ENCODE results near the gene LMNB1.

DNA sequence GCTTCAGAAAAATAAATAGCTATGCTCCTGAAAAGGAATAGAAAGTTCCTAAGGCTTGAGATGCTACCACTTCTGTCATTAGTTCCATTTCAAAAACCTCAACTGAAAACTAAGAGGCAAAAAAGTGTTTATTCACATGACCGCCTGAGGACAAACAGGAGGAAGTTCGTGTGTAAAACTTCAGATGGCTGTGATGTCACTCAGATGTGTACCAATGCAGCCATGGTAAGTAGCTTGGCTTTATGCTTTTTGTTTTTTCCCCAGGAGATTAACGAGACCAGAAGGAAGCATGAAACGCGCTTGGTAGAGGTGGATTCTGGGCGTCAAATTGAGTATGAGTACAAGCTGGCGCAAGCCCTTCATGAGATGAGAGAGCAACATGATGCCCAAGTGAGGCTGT lies 33.0 kb downstream of the LMNB1 start:
- no peak for TF ChIP-seq ZNF510 (tag by site-specific recombination; IDR thresholded peaks at IDR 0.05; ENCODE audit: insufficient replicate concordance)
- TF ChIP-seq, protein P1, sequence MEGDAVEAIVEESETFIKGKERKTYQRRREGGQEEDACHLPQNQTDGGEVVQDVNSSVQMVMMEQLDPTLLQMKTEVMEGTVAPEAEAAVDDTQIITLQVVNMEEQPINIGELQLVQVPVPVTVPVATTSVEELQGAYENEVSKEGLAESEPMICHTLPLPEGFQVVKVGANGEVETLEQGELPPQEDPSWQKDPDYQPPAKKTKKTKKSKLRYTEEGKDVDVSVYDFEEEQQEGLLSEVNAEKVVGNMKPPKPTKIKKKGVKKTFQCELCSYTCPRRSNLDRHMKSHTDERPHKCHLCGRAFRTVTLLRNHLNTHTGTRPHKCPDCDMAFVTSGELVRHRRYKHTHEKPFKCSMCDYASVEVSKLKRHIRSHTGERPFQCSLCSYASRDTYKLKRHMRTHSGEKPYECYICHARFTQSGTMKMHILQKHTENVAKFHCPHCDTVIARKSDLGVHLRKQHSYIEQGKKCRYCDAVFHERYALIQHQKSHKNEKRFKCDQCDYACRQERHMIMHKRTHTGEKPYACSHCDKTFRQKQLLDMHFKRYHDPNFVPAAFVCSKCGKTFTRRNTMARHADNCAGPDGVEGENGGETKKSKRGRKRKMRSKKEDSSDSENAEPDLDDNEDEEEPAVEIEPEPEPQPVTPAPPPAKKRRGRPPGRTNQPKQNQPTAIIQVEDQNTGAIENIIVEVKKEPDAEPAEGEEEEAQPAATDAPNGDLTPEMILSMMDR (tag by site-specific recombination; IDR thresholded peaks at IDR 0.05), result no peak
- TF ChIP-seq, protein P2, sequence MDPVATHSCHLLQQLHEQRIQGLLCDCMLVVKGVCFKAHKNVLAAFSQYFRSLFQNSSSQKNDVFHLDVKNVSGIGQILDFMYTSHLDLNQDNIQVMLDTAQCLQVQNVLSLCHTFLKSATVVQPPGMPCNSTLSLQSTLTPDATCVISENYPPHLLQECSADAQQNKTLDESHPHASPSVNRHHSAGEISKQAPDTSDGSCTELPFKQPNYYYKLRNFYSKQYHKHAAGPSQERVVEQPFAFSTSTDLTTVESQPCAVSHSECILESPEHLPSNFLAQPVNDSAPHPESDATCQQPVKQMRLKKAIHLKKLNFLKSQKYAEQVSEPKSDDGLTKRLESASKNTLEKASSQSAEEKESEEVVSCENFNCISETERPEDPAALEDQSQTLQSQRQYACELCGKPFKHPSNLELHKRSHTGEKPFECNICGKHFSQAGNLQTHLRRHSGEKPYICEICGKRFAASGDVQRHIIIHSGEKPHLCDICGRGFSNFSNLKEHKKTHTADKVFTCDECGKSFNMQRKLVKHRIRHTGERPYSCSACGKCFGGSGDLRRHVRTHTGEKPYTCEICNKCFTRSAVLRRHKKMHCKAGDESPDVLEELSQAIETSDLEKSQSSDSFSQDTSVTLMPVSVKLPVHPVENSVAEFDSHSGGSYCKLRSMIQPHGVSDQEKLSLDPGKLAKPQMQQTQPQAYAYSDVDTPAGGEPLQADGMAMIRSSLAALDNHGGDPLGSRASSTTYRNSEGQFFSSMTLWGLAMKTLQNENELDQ (tag by site-specific recombination; IDR thresholded peaks at IDR 0.05; ENCODE audit: low read depth), result no peak
- no peak for TF ChIP-seq ZNF664 (tag by site-specific recombination; IDR thresholded peaks at IDR 0.05)
- no peak for TF ChIP-seq ZNF596 (tag by site-specific recombination; IDR thresholded peaks at IDR 0.05)
- TF ChIP-seq ZNF530 (tag by site-specific recombination; IDR thresholded peaks at IDR 0.05; ENCODE audit: low read depth), result no peak
- no peak for TF ChIP-seq ZNF768 (tag by site-specific recombination; IDR thresholded peaks at IDR 0.05)
